WI38 (cell line): ENCODE measurements around the gene SET.

ENCODE experiments used
- H3K4me3 ChIP-seq: 2 replicates; pipeline ENCODE4 v1.5.1; 2011; ENCODE audit warnings: low read depth, mild to moderate bottlenecking, control low read depth, low read length
- CTCF ChIP-seq: IDR thresholded peaks from 2 replicates; pipeline ENCODE4 v1.5.1; 2012; ENCODE audit warnings: low read depth, mild to moderate bottlenecking, control low read depth, low read length

SET gene

DNA sequence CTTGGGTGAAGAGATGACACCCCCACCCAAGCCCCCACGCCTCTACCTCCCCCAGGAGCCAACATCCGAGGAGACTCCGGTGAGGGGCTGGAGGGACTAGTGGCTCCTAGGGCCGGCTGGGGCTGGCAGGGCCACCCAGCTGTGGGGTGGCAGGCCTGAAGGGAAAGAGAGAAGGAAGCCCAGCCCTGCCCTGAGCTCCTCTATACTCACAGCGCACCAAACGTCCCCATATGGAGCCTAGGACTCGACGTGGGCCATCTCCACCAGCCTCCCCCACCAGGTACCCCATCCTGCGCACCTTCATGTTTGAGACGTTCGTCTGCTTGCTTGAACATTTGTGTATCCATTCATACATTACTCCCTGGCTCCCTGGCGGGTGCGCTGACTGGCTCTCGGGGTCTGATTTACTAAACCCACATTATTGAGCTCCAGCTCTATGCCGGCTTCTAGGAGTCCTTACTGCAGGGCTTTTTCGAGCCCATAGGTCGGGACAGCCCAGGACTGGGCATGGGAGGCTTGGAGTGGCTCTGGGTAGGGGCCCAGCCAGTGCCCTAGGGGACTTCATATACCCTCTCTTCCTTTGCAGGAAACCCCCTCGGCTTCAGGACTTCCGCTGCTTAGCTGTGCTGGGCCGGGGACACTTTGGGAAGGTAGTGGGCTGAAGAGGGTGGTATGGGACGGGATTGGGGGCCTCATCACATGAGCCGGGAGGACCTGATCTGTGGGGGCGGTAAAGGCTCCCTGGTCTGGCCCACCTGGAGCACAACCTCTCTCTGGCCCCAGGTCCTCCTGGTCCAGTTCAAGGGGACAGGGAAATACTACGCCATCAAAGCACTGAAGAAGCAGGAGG lies 25.8 kb downstream of the SET start:
- H3K4me3 ChIP-seq: no peak overlapping the region
- TF ChIP-seq CTCF: no peak

GRCh38 chr9:128715436-128715750 lies 26.4 kb downstream of the SET start:
- no peak overlapping the region for H3K4me3 ChIP-seq
- TF ChIP-seq CTCF: no peak

GRCh38 chr9:128716581-128717254 lies 27.7 kb downstream of the SET start:
- no peak for TF ChIP-seq CTCF

GRCh38 chr9:128718047-128718446 lies 29.0 kb downstream of the SET start:
- TF ChIP-seq CTCF: no peak
- no peak overlapping the region for H3K4me3 ChIP-seq

More at GRCh38 chr9:128716581-128717254, 27.7 kb downstream of the SET start:
- no peak overlapping the region for H3K4me3 ChIP-seq

DNA sequence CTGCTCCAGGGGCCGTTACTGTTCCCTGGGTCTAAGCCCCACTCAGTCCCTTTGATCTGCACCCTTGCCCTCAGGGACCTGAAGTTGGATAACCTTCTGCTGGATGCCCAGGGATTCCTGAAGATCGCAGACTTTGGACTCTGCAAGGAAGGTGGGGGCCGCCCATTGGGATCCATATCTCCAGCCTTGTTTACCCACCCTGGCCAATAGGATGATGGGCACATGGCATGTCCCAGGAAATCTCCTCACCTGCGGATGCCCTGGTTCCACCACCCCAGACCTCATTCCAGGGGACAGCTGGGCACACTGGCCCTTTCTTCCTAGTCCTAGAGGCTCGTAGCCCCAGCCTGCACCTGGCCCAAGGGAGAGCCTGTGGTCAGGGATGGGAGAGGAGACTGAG lies 29.5 kb downstream of the SET start:
- no peak for TF ChIP-seq CTCF
- H3K4me3 ChIP-seq: no peak overlapping the region

DNA sequence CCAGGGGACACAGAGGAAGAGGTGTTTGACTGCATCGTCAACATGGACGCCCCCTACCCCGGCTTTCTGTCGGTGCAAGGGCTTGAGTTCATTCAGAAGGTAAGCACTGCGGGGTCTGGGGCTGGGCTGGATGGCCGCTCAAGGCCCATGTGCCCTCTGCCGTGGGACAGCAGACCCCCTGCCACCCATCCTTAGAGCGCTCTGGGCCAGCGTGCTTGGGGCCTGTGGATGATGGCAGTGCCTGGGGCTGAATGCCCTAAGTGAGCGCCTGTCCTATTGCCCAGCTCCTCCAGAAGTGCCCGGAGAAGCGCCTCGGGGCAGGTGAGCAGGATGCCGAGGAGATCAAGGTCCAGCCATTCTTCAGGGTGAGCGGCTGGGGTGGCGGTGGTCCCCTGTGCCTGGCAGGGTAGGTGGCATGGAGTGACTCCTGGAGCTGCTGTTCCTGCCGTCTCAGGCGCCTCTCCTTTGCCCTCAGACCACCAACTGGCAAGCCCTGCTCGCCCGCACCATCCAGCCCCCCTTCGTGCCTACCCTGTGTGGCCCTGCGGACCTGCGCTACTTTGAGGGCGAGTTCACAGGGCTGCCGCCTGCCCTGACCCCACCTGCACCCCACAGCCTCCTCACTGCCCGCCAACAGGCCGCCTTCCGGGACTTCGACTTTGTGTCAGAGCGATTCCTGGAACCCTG lies 31.0 kb downstream of the SET start:
- H3K4me3 ChIP-seq: no peak overlapping the region
- TF ChIP-seq CTCF: no peak
